Measurements from ENCODE around the gene RGPD4.
"Not testable (repeated sequence)": the region's sequence is repeated elsewhere in the genome, so short reads cannot be mapped to it uniquely, and the experiment has no call there.

Gene RGPD4
- 0.41 to 2.0 reads per million in 2 donors for total RNA-seq

GRCh38 chr2:107826749-107827148 lies at the start of gene RGPD4:
RGPD4 (plus strand) TSS chr2:107826892; CDS start chr2:107827014, 122 bp downstream.
- not testable (repeated sequence) for DNase-seq

GRCh38 chr2:107777974-107778373 lies 48.7 kb upstream of the RGPD4 start:
- no peak for DNase-seq

- DNase-seq = no peak
Measured at GRCh38 chr2:107785756-107786155, 40.9 kb upstream of the RGPD4 start.

DNA sequence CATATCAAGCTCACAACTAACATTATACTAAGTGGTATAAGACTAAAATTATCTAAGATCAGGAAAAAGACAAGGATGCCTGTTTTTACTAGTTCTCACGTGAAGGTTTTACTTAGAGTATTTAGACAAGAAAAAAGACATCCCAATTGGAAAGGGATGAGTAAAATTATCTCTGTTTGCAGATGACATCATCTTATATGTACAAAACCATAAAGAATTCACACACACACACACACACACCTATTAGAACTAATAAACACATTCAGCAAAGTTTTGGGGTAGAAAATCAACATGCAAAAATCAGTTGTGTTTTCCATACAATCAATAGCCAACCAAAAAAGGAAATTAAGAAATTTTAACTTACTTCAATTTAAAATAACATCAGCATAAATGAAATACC lies 35.9 kb upstream of the RGPD4 start:
- DNase-seq = no peak

GRCh38 chr2:107801498-107801897 lies 25.2 kb upstream of the RGPD4 start:
- DNase-seq = no peak

- no peak for DNase-seq
Measured at GRCh38 chr2:107804608-107805498, 21.8 kb upstream of the RGPD4 start.

DNA sequence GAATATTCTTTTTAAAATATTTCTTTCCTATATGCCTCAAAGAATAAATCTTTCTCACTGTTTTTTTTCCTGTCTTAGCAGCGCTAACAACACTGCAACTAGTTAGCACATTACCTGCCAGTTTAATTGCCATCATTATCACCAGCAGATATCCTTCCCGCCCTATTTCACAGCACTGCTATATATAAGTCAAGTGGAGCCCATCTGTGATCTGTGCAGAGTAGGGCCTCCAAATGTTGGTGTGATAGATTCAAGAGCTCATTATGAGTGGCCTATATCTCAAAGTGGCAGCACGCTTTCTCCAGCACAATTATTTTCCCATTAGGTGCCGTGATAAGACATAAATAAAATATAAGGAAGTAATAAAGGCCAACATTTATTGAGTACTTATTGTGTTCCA lies 19.8 kb upstream of the RGPD4 start:
- DNase-seq = no peak

DNA sequence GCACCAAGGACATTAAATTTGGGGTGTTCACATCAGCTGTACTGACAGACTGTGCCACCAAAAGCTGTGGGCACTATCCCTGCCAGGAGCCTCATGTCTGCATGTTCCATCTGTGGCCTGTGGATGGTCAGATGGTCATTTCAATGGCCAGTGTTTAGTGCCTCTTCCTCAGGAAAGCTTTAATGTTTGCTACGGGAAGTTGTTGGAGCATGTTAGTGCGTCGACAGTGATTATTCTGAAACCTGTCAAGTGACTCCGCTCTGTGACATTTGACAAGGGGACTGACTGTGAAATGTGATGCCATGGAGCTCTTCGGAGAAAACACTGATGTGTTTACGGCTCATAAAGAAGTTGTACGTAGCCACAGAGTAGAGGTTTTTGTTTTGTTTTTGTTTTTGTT lies 18.7 kb upstream of the RGPD4 start:
- DNase-seq = no peak

DNA sequence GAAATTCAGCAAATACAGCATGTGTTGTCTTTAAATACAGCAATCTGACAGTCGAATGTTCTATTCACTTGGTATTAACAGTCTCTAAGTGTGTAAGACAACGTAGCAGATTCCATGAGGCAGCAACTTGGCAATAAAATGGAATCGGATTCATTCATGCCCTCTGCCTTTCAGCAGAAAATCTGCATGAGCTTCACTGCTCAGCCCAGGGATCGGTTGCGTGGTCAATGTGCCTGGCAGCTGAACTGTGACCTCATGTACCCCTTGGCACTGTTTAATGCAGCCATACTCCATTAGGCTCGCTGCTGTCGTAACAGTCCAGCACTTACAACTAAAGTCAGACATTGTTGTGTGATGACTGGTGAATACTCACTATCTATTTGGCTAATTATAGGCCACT lies 17.7 kb upstream of the RGPD4 start:
- no peak for DNase-seq

- DNase-seq = no peak
Measured at GRCh38 chr2:107809835-107810234, 16.9 kb upstream of the RGPD4 start.

- DNase-seq = no peak
Measured at GRCh38 chr2:107810734-107811133, 16.0 kb upstream of the RGPD4 start.

DNA sequence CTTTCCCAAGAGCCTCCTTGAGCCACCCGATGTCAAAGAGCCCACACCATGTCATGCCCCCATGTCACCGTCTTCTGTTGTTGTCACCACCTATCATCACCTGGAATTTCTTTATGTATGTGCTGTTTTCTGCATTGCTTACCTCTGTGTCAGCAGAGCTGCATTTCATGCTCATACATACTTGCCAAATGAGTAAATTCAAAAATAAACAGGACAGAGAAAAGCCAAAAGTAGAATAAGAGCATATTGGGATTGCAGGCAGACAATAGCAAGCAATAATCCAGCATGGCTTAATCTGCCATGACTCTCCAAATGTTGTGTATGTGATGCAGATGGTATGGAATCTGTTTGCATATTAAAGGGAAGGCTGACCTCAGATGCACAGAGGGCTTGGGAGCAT lies 15.3 kb upstream of the RGPD4 start:
- DNase-seq = no peak

DNA sequence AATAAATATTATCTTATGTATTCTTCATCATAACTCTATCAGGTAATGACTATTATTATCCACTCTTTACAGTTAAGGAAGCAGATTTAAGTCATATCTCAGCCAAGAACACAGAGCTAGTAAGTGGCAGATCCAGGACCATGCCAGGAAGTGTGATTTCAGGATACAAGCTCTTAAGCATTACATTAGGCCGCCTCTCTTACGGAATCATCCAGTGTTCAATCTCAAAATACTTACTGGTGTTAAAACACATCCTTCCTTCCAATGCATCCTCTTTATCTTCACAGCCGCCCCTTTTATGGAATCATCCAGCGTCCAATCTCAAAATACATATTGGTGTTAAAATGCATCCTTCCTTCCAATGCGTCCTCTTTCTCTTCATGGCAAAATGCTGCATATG lies 14.7 kb upstream of the RGPD4 start:
- DNase-seq = no peak

DNA sequence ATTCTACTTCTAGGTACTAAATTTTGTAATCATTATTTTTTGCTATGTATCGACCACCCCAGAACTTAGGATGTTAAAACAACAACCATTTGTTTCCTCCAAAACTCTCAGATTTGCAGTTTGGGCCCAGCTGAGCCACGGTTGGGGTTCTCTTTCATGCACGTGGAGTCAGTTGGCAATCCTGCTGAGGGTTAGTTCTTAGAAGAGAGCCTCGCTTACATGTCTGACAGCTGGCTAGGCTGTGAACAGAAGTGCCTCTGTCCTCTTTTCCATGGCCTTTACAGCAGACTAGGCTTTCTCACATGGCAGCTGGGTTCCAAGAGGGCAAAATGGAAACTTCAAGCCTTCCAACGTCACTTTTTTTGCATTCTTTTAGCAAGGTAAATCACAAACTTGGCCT lies 9.3 kb upstream of the RGPD4 start:
- no peak for DNase-seq

- DNase-seq = no peak
Measured at GRCh38 chr2:107822302-107822701, 4.4 kb upstream of the RGPD4 start.

GRCh38 chr2:107824451-107825205 lies 2.1 kb upstream of the RGPD4 start:
- no peak for DNase-seq

GRCh38 chr2:107825206-107825563 lies 1.5 kb upstream of the RGPD4 start:
- no peak for DNase-seq

GRCh38 chr2:107829514-107829913 lies 2.8 kb downstream of the RGPD4 start:
- DNase-seq = not testable (repeated sequence)

DNA sequence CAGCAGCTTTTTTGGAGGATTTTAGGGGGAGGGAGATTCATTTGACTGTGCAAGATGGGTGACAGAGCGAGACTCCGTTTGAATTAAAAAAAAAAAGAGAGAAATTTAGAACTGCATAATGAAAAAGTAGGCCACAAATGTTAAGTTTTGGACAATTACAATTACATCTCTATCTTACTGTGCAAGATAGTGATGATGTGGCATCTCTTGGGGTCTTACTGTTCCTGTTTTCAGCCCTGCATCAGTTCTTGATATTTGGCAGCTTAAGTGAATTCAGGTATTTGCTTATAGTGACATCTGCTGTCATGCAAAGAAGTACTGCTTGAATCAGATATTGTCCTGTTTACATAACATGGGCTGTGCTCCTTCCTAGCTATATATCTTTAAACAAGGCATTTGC lies 6.5 kb downstream of the RGPD4 start:
- not testable (repeated sequence) for DNase-seq

DNA sequence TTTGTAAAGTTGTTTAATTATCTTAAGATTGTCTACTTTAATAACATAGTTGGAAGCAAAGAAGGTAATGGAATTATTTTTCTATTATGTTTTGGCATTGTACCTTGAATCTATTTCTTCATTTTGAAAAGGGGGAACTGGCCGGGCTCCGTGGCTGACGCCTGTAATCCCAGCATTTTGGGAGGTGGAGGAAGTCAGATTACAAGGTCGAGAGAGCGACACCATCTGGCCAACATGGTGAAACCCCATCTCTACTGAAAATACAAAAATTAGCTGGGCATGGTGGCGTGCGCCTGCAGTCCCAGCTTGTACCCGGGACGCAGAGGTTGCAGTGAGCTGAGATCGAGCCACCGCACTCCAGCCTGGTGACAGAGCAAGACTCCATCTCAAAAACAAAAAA lies 6.9 kb downstream of the RGPD4 start:
- DNase-seq = not testable (repeated sequence)

- DNase-seq = not testable (repeated sequence)
Measured at GRCh38 chr2:107916121-107916520, 89.4 kb downstream of the RGPD4 start.

DNA sequence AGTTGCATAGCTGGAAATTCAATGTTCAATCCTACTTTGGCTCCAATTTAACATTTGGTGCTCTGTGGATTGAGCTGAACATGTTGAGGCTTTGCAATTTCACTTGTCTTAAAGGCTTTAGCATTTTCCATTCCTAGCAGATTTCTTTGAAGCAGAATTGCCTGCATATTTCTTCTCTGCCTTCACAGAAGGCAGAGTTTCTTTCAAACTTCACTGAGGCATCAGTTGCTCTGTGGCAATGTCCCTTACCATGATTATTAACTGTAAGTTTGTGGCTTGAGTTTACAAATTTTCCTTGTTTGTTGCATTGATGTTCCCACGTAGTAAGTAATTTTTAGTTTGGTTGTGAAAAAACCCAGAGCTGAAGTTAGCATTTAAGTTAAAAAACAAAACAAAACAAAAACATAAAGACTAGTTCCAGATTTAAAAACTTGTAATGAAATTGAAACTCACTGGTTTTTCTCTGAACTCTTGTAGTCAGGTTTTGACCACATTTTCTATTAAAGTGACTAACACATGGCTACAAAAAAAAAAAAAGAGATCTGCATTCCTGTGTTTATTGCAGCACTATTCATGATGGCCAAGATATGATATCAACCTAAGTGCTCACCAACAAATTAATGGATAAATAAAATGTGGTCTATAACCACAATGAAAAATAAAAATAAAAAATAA lies 90.1 kb downstream of the RGPD4 start:
- DNase-seq = not testable (repeated sequence)

GRCh38 chr2:107927034-107927534 lies 100.4 kb downstream of the RGPD4 start:
- DNase-seq = no peak

All from activated gamma-delta T cell (primary cell).